DMS114 treated with DMSO at 0.1 percent for 48 hours (cell line): ENCODE results near the gene PPEF1.
"Not testable (repeated sequence)": the region's sequence is repeated elsewhere in the genome, so short reads cannot be mapped to it uniquely, and the experiment has no call there.

ENCODE experiments used
- DNase-seq: peaks from one replicate; lab custom pipeline; 2025; ENCODE audit not compliant: unreplicated experiment; lab: John Stamatoyannopoulos, UW

PPEF1 gene

GRCh38 chrX:18792828-18793227, 85.4 kb downstream of the PPEF1 start:
- no peak for DNase-seq

DNA sequence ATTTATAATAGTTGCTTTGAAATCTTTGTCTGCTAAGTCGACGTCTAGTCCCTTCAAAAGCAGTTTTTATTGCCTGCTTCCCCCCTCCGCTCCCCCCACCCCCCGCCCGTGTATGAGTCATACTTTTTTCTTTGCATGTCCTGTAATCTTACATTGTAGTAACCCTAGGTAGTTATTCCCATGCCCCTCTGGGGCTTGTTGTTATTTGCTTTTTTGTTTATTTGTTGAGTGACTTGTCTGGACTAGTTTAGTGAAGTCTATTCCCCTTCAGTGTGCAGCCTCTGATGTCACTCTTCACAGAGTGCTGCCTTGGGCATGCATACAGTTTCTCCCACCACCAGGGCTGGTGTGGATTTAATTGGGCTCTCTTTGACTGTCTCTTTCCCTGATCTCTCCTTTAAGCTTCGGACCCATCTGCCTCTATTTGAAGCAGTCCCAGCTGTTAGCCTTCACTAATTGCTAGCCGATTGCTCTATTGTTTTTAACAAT, 86.2 kb downstream of the PPEF1 start:
- DNase-seq = no peak

- no peak for DNase-seq
These were observed 89.7 kb downstream of the PPEF1 start for GRCh38 chrX:18797141-18797540.

GRCh38 chrX:18799911-18800310, 92.5 kb downstream of the PPEF1 start:
- no peak for DNase-seq

DNA sequence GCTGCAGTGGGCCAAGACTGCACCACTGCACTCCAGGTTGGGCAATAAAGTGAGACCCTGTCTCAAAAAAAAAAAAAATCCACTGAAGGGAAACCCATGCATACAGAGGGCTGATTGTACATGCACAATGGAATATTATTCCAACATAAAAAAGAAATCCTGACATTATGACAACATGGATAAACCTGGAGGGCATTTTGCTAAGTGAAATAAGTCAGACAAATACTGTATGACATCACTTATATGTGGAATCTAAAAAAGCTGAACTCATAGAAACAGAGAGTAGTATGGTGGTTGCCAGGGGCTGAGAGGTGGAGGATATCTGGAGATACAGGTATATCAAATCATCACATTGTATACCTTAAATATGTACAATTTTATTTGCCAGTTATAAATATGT, 102.2 kb downstream of the PPEF1 start:
- no peak for DNase-seq

- no peak for DNase-seq
These were observed 103.0 kb downstream of the PPEF1 start for GRCh38 chrX:18810416-18810815.

- DNase-seq = no peak
These were observed 117.9 kb downstream of the PPEF1 start for GRCh38 chrX:18825375-18825774.

GRCh38 chrX:18828832-18829404, 121.5 kb downstream of the PPEF1 start:
- DNase-seq = no peak

- no peak for DNase-seq
These were observed 125.8 kb downstream of the PPEF1 start for GRCh38 chrX:18833071-18833731.

DNA sequence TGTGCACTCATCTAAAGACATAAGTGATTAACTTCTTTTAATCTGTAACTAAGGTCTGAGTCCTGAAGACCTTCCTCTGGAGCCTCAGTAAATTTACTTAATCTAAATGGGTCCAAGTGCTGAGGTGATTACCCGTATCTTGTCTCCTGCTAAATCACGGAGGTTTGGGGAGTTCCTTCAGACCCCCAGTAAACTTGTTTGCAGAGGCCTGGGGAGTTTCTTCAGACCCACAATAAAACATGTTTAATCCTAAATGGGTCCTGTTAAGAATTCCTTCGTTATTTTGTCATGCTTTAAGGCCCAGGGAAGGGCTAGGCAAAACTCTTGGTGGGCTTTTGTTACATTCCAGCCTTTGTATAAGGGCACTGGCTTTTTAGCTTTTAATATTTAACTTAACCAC, 140.5 kb downstream of the PPEF1 start:
- not testable (repeated sequence) for DNase-seq

GRCh38 chrX:18855919-18856644, 148.6 kb downstream of the PPEF1 start:
- no peak for DNase-seq

DNA sequence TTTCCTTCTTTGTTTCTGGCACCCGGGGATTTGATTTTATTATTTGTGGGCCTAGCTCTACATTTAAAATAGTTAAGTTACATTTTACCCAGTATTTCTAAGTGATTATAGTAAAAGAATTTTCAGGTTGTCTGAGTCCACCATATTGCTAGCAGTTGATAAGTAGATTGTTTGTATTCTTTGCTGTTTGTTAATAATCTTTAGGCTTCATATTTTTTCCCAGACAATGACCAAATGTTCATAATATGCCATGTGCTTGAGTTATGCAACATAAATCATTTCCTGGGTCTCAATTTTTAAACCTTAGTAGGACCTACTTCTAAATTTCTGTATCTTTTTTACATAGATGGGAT, 149.2 kb downstream of the PPEF1 start:
- DNase-seq = no peak

- DNase-seq = no peak
These were observed 154.1 kb downstream of the PPEF1 start for GRCh38 chrX:18861511-18861910.

GRCh38 chrX:18864390-18864920, 157.0 kb downstream of the PPEF1 start:
- no peak for DNase-seq

DNA sequence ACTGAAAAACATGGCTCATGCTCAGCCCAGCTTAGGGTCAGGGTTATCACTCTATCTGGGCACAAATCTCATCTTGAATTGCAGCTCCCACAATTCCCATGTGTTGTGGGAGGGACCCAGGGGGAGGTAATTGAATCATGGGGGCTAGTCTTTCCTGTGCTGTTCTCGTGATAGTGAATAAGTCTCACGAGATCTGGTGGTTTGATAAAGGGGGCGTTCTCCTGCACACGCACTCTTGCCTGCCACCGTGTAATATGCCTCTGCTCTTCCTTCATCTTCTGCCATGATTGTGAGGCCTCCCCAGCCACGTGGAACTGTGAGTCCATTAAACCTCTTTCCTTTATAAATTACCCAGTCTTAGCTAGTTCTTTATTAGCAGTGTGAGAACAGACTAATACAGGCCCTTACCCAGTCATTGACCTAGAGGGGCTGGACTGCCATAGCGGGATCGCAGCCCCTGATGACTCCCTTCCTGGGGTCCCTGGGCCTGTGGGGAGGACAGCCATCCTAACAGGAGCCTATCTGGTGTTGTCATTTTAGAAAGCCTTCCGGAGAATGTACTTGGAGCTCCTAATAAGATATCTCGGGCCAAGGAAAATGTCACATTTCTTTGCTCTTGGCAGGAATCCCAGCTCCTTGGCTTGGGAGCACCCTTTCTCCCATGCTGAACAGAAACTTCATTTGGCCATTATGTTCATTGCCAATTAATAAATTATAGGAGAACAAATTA, 163.9 kb downstream of the PPEF1 start:
- DNase-seq = no peak

DNA sequence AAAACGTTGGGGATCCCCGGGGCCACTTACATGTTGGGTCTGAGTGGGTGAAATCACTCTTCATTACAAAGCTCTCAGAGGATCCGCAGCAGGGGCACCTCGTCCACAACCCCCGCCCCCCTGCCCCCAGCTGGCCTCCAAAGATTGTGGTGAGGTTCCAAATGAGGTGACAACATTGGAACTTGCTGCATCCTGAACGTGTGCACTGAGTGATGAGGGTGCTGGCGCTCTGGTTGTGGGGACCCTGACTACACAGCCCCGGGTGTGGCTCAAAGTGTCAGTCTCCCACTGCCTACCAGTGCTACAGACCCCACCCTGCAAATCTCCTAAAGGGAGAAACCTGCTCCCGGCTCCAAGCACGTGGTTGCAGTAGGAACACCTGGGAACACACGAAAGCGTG, 164.5 kb downstream of the PPEF1 start:
- DNase-seq = no peak

GRCh38 chrX:18872621-18873020, 165.2 kb downstream of the PPEF1 start:
- DNase-seq = no peak

DNA sequence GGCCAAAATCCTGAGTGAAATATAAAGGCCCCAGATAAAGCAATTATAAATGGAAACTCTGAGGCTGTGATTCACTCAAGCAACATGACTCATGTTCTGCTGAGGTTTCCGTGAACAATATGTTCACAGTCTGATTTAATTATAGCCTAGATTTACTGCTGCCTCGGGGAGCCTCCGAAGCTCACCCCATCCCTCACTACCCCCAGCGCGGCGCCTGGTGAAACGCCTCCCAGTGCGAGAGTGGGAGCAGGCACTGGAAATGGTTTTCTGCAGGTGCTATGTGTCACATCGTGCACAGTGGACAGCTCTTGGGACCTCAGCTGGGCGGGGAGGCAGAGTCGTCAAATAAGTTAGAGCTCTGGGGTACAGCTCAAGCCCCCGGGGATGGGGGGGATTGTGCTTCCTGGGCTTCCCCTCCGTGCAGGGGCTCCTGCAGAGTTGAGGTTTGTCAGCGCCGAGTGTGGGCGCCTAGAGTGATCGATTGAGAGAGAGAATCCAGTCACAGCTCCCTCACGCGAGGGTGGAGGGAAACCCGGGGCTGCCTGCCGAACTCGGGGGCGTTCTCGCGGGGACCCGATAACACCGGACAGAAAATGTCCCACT, 165.8 kb downstream of the PPEF1 start:
- DNase-seq = no peak

DNA sequence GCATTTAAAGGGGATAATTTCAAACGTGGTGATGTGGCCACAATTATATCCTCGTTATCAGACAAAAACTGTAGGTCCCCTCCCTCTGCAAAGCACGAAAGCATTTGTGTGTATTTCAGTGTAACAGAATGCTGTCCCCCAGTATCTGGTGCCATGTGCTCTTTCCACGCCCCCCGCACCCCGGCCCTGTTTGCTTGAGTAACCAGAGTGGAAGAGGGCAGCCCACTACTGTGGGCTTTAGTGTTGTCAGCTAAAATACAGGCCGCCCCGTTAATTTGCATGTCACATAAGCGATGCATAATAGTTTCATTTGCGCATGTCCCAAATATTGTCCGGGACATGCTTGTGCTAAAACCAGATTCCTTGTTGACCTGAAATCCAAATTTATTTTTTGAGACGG, 166.4 kb downstream of the PPEF1 start:
- no peak for DNase-seq

DNA sequence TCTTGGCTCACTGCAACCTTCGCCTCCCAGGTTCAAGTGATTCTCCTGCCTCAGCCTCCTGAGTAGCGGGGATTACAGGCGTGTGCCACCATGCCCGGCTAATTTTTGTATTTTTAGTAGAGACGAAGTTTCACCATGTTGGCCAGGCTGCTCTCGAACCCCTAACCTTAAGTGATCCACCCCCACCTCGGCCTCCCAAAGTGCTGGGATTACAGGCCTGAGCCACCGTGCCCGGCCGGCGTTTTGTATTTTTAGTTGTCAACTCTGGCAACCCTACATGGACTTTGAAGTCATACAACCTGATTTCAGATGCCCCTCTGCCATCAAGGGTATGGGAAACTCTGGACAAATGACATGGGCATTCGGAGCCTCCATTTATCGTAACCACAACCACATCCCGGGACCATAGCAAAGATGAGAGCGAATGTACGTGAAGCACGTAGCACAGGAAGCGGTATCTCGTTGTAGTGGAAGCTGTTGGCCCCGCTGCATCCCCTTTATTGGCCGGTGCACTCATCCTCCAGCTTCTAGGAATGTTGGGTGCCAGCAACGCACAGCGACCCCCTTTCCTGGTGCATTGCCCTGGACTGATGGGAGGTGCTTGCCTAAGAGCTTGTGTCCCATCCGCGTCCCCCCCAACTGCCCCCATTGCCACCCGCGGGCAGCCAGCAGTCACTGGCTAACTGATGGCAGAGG, 167.3 kb downstream of the PPEF1 start:
- no peak for DNase-seq
